ENCODE measurements around the gene MT1H.

The MT1H gene

DNA sequence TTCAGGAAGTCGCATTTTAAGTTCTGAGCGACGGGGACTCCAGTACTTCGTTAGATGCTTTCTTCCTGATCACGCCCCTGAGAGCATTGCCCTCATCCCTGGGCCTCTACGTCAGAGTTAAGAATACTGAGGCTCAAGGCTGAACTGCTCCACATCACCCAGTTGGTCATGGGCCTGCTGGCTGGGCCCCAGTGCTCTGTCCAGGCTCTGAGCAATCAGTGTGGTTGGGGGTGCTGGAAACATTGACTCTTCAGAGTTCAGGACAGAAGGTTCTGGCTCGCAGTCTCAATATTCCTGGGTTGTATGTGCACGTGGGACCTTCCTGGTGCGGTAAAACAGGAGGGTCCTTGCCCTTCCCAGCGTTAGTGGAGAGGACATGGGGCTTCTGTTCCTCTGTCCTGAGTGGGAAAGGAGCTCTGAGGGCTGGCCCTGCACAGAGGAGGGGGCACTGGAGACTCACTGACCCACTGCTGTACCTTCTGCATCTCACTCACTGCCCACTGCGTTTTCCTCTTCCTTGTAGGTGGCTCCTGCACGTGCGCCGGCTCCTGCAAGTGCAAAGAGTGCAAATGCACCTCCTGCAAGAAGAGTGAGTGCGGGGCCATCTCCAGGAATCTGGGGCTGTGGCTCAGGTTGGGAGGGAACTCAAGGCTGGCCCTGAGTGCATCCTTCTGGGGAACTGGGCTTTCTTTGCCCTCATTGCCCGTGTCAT, 43.5 kb upstream of the MT1H start:
- no peak overlapping the region for H3K4me3 ChIP-seq (ENCODE audit: low read depth, low read length)
- no peaks in the 10 kb centered on the region for H3K9me3 ChIP-seq (ENCODE audit: control insufficient read depth, insufficient read depth, low read depth, low read length)
- no peaks in the 10 kb centered on the region; the same call in 1 of the 2 replicates for H3K4me1 ChIP-seq (ENCODE audit: control insufficient read depth, insufficient read depth, low read length)
- ChIA-PET POLR2A (interaction anchor here (1.4 to 2.6 kb wide), 2 partner anchors 16 to 18 kb away, joined by 5 to 8 read pairs; partner anchors contain the start of gene MT2A), CTCF (interaction anchor here (0.7 to 1.3 kb wide), 2 partner anchors 8 to 76 kb away, joined by 4 read pairs; no protein-coding TSS in a partner anchor)
- TF ChIP-seq ZNF707 (tag by site-specific recombination; IDR thresholded peaks at IDR 0.05) (no peak), ZNF626 (tag by site-specific recombination; IDR thresholded peaks at IDR 0.05) (no peak), ZNF658 (tag by site-specific recombination; IDR thresholded peaks at IDR 0.05) (no peak), GFI1B (tag by site-specific recombination; IDR thresholded peaks at IDR 0.05) (no peak), ZNF654 (tag by site-specific recombination; IDR thresholded peaks at IDR 0.05; ENCODE audit: low read depth) (no peak), ZNF174 (tag by site-specific recombination; IDR thresholded peaks at IDR 0.05) (no peak), ZNF2 (tag by site-specific recombination; IDR thresholded peaks at IDR 0.05) (no peak), INSM2 (tag by site-specific recombination; IDR thresholded peaks at IDR 0.05) (no peak), ZNF133 (tag by site-specific recombination; IDR thresholded peaks at IDR 0.05) (no peak), KLF8 (tag by site-specific recombination; IDR thresholded peaks at IDR 0.05) (no peak), YY2 (tag by site-specific recombination; IDR thresholded peaks at IDR 0.05) (no peak), ZNF146 (tag by site-specific recombination; IDR thresholded peaks at IDR 0.05) (no peak), ZNF248 (tag by site-specific recombination; IDR thresholded peaks at IDR 0.05) (no peak)
- TF ChIP-seq, protein P1, sequence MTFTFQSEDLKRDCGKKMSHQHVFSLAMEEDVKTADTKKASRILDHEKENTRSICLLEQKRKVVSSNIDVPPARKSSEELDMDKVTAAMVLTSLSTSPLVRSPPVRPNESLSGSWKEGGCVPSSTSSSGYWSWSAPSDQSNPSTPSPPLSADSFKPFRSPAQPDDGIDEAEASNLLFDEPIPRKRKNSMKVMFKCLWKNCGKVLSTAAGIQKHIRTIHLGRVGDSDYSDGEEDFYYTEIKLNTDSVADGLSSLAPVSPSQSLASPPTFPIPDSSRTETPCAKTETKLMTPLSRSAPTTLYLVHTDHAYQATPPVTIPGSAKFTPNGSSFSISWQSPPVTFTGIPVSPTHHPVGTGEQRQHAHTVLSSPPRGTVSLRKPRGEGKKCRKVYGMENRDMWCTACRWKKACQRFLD (tag by site-specific recombination; IDR thresholded peaks at IDR 0.05) = no peak
- TF ChIP-seq, protein P2, sequence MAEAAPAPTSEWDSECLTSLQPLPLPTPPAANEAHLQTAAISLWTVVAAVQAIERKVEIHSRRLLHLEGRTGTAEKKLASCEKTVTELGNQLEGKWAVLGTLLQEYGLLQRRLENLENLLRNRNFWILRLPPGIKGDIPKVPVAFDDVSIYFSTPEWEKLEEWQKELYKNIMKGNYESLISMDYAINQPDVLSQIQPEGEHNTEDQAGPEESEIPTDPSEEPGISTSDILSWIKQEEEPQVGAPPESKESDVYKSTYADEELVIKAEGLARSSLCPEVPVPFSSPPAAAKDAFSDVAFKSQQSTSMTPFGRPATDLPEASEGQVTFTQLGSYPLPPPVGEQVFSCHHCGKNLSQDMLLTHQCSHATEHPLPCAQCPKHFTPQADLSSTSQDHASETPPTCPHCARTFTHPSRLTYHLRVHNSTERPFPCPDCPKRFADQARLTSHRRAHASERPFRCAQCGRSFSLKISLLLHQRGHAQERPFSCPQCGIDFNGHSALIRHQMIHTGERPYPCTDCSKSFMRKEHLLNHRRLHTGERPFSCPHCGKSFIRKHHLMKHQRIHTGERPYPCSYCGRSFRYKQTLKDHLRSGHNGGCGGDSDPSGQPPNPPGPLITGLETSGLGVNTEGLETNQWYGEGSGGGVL (tag by site-specific recombination; IDR thresholded peaks at IDR 0.05) = no peak
- TF ChIP-seq, protein P3, sequence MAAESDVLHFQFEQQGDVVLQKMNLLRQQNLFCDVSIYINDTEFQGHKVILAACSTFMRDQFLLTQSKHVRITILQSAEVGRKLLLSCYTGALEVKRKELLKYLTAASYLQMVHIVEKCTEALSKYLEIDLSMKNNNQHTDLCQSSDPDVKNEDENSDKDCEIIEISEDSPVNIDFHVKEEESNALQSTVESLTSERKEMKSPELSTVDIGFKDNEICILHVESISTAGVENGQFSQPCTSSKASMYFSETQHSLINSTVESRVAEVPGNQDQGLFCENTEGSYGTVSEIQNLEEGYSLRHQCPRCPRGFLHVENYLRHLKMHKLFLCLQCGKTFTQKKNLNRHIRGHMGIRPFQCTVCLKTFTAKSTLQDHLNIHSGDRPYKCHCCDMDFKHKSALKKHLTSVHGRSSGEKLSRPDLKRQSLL (tag by site-specific recombination; IDR thresholded peaks at IDR 0.05) = no peak
- TF ChIP-seq, protein P4, sequence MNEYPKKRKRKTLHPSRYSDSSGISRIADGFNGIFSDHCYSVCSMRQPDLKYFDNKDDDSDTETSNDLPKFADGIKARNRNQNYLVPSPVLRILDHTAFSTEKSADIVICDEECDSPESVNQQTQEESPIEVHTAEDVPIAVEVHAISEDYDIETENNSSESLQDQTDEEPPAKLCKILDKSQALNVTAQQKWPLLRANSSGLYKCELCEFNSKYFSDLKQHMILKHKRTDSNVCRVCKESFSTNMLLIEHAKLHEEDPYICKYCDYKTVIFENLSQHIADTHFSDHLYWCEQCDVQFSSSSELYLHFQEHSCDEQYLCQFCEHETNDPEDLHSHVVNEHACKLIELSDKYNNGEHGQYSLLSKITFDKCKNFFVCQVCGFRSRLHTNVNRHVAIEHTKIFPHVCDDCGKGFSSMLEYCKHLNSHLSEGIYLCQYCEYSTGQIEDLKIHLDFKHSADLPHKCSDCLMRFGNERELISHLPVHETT (tag by site-specific recombination; IDR thresholded peaks at IDR 0.05) = no peak
- H3K27ac ChIP-seq (ENCODE audit: extremely low read depth, low read depth, low read length) = no peak overlapping the region
- no peaks in the 10 kb centered on the region for H3K36me3 ChIP-seq (ENCODE audit: control insufficient read depth in 2 of 2, insufficient read depth in 1 of 2, low read length in 2 of 2)

DNA sequence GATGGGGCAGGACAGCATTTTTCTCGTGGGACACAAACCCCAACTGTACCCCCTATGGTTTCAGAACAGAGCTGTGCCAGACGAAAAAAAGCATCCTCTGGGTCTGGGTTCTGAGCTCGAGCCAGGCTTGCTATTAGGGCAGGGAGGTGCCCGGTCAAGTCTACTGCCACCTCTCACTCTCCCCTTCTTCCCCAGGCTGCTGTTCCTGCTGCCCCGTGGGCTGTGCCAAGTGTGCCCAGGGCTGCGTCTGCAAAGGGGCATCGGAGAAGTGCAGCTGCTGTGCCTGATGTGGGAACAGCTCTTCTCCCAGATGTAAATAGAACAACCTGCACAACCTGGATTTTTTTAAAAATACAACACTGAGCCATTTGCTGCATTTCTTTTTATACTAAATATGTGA, 42.9 kb upstream of the MT1H start:
- ChIA-PET CTCF (interaction anchor here (0.7 to 1.3 kb wide), 3 partner anchors 9 to 75 kb away, joined by 3 to 4 read pairs (median 4); no protein-coding TSS in a partner anchor), POLR2A (interaction anchor here (2.6 kb wide), 1 partner anchor 18 kb away, joined by 8 read pairs; the partner anchor contains the start of gene MT2A)
- H3K4me1 ChIP-seq (ENCODE audit: control insufficient read depth, insufficient read depth, low read length) = no peaks in the 10 kb centered on the region; the same call in 1 of the 2 replicates
- H3K9me3 ChIP-seq (ENCODE audit: control insufficient read depth, insufficient read depth, low read depth, low read length) = no peaks in the 10 kb centered on the region
- TF ChIP-seq ZNF473 (tag by site-specific recombination; IDR thresholded peaks at IDR 0.05) = no peak
- no peak for TF ChIP-seq ZNF433 (tag by site-specific recombination; IDR thresholded peaks at IDR 0.05; ENCODE audit: low read depth)
- TF ChIP-seq ZNF645 (tag by site-specific recombination; IDR thresholded peaks at IDR 0.05) = no peak
- no peak for TF ChIP-seq ZEB2 (tag by site-specific recombination; IDR thresholded peaks at IDR 0.05)
- no peak for TF ChIP-seq SP7 (tag by site-specific recombination; IDR thresholded peaks at IDR 0.05)
- no peak for TF ChIP-seq FEZF1 (tag by site-specific recombination; IDR thresholded peaks at IDR 0.05)
- H3K4me3 ChIP-seq (ENCODE audit: low read depth, low read length) = no peak overlapping the region
- H3K36me3 ChIP-seq (ENCODE audit: control insufficient read depth in 2 of 2, insufficient read depth in 1 of 2, low read length in 2 of 2) = no peaks in the 10 kb centered on the region
- H3K27ac ChIP-seq (ENCODE audit: extremely low read depth, low read depth, low read length) = no peak overlapping the region
